Measurements from ENCODE around the gene CCAR1. TPM values are rescaled to one million over a fixed set of nuclear protein-coding genes. Genes with fewer than 3 reads are reported as not detected.

Gene CCAR1
- total and polyA plus RNA-seq, 2 of the 13 experiments (the other 11 are each of a cell fraction or from before 2014, with no cell fraction given): 74.5 to 81.6 TPM

DNA sequence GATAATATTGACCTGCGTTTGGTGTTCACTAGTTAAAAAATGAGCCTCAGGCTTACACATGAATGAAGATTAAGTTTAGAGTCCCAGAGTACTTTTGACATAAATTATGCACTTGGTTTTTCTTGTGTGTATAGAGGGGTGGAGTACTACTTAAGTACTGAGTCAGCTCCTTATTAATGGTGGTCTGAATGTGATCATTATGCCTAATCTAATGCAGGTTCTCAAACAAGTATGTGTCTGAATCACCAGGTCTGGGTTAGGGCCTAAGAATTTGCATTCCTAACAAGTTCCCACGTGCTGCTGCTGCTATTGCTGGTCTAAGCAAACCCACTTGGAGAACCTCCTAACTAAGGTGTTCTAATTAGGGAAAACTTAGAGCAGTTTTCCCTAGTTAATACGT lies 75.6 kb downstream of the CCAR1 start (continued):
- TF ChIP-seq, protein P1, sequence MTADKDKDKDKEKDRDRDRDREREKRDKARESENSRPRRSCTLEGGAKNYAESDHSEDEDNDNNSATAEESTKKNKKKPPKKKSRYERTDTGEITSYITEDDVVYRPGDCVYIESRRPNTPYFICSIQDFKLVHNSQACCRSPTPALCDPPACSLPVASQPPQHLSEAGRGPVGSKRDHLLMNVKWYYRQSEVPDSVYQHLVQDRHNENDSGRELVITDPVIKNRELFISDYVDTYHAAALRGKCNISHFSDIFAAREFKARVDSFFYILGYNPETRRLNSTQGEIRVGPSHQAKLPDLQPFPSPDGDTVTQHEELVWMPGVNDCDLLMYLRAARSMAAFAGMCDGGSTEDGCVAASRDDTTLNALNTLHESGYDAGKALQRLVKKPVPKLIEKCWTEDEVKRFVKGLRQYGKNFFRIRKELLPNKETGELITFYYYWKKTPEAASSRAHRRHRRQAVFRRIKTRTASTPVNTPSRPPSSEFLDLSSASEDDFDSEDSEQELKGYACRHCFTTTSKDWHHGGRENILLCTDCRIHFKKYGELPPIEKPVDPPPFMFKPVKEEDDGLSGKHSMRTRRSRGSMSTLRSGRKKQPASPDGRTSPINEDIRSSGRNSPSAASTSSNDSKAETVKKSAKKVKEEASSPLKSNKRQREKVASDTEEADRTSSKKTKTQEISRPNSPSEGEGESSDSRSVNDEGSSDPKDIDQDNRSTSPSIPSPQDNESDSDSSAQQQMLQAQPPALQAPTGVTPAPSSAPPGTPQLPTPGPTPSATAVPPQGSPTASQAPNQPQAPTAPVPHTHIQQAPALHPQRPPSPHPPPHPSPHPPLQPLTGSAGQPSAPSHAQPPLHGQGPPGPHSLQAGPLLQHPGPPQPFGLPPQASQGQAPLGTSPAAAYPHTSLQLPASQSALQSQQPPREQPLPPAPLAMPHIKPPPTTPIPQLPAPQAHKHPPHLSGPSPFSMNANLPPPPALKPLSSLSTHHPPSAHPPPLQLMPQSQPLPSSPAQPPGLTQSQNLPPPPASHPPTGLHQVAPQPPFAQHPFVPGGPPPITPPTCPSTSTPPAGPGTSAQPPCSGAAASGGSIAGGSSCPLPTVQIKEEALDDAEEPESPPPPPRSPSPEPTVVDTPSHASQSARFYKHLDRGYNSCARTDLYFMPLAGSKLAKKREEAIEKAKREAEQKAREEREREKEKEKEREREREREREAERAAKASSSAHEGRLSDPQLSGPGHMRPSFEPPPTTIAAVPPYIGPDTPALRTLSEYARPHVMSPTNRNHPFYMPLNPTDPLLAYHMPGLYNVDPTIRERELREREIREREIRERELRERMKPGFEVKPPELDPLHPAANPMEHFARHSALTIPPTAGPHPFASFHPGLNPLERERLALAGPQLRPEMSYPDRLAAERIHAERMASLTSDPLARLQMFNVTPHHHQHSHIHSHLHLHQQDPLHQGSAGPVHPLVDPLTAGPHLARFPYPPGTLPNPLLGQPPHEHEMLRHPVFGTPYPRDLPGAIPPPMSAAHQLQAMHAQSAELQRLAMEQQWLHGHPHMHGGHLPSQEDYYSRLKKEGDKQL (CRISPR knock-in tag; IDR thresholded peaks at IDR 0.05; ENCODE audit: low read depth): no peak
- no peak for TF ChIP-seq SYNCRIP (IDR thresholded peaks at IDR 0.05; ENCODE audit: insufficient read depth, low read depth, low read length)
- TF ChIP-seq RXRB (CRISPR knock-in tag; IDR thresholded peaks at IDR 0.05; ENCODE audit: borderline replicate concordance): no peak
- no peak for TF ChIP-seq ARID3A (IDR thresholded peaks at IDR 0.05; ENCODE audit: low read depth, low read length)
- TF ChIP-seq, protein P2, sequence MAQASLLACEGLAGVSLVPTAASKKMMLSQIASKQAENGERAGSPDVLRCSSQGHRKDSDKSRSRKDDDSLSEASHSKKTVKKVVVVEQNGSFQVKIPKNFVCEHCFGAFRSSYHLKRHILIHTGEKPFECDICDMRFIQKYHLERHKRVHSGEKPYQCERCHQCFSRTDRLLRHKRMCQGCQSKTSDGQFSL (CRISPR knock-in tag; IDR thresholded peaks at IDR 0.05): no peak

- POLR2A ChIA-PET: no interaction called here
- no peak overlapping the region for H3K27ac ChIP-seq (ENCODE audit: extremely low read length, insufficient read depth, low read length)
- H3K4me2 ChIP-seq (ENCODE audit: low read depth, low read length): no peak overlapping the region
- H3K9me3 ChIP-seq (ENCODE audit: low read length): no peaks in the 10 kb centered on the region
- H3K27me3 ChIP-seq (ENCODE audit: control insufficient read depth in 1 of 2, insufficient read depth in 2 of 2, low read length in 2 of 2): no peaks in the 10 kb centered on the region
- no peak for DNase-seq (ENCODE audit: low spot score)
- no peak overlapping the region for H3K4me3 ChIP-seq (replicated peaks in 1 of 3; ENCODE audit: insufficient read depth in 1 of 3, low read depth in 2 of 3, low read length in 3 of 3)
- peaks cover 17% of the 10 kb centered on the region for H3K4me1 ChIP-seq (ENCODE audit: insufficient read depth, low read length)
- peaks cover 0 to 3% of the 10 kb centered on the region in 2 experiments; a peak in 3 of 5 replicates for H3K36me3 ChIP-seq (replicated peaks in 1 of 2; ENCODE audit: control insufficient read depth in 1 of 2, insufficient read depth in 2 of 2, low read length in 2 of 2)
- in situ Hi-C loops (cut with HindIII; ENCODE audit: extremely low pct_ligation_motif_present, low pct_unique_long_range_greater_than_20kb): no loop called here
- no peak for FAIRE-seq
- no TSS peak for BruUV-seq (replicated peaks)
- no peak overlapping the region for H2AFZ ChIP-seq (ENCODE audit: low read length)
- WGBS (ENCODE audit: low lambda C conversion rate): 83% methylated on average over 2 of the region's 2 CpGs
- no peaks in the 10 kb centered on the region for H3K79me2 ChIP-seq (ENCODE audit: insufficient read depth, low read length)
- no peak overlapping the region for H3K9ac ChIP-seq (ENCODE audit: insufficient read depth, low read depth, low read length)
- no peaks in the 10 kb centered on the region for H4K20me1 ChIP-seq (ENCODE audit: insufficient read depth, low read length)
- CTCF ChIA-PET (ENCODE audit: low intra/inter-chr PET ratio, low total read pairs): no interaction called here
- intact Hi-C loops (cut with micrococcal nuclease; ENCODE audit: unreplicated experiment): no loop called here
- no peak for ATAC-seq
- TF ChIP-seq SMAD1 (CRISPR knock-in tag; IDR thresholded peaks at IDR 0.05; ENCODE audit: borderline replicate concordance, low read depth): no peak
- no peak for TF ChIP-seq ZNF652 (CRISPR knock-in tag; IDR thresholded peaks at IDR 0.05; ENCODE audit: borderline replicate concordance, low read depth)
- no peak for TF ChIP-seq MEIS1 (CRISPR knock-in tag; IDR thresholded peaks at IDR 0.05; ENCODE audit: borderline replicate concordance)
- TF ChIP-seq ZNF788 (CRISPR knock-in tag; IDR thresholded peaks at IDR 0.05; ENCODE audit: borderline replicate concordance): no peak
- TF ChIP-seq POLR2A (IDR thresholded peaks at IDR 0.05; ENCODE audit: insufficient read depth in 1 of 2, low read depth in 2 of 2, low read length in 2 of 2): no peak
- no peak for TF ChIP-seq ZNF329 (CRISPR knock-in tag; IDR thresholded peaks at IDR 0.05; ENCODE audit: low read depth)
- TF ChIP-seq SRY (CRISPR knock-in tag; IDR thresholded peaks at IDR 0.05): no peak
- TF ChIP-seq TAF15 (IDR thresholded peaks at IDR 0.05; ENCODE audit: low read depth, low read length, poor library complexity, severe bottlenecking): no peak
- TF ChIP-seq ELF4 (CRISPR knock-in tag; IDR thresholded peaks at IDR 0.05; ENCODE audit: borderline replicate concordance): no peak
- TF ChIP-seq EP300 (IDR thresholded peaks at IDR 0.05; ENCODE audit: low read depth in 2 of 2, low read length in 2 of 2): no peak
- no peak for TF ChIP-seq EP300 (CRISPR knock-in tag; IDR thresholded peaks at IDR 0.05; ENCODE audit: borderline replicate concordance)
- TF ChIP-seq ZNF468 (CRISPR knock-in tag; IDR thresholded peaks at IDR 0.05): no peak
Measured at GRCh38 chr10:68800211-68800610, 79.2 kb downstream of the CCAR1 start.

Data from HepG2 (cell line).